ENCODE data around the gene VAV3. TPM values are rescaled to one million over a fixed set of nuclear protein-coding genes. Genes with fewer than 3 reads are reported as not detected.

The VAV3 gene
- total and polyA plus RNA-seq, 3 donors from 2014 or later, result 10.1 to 11.4 (median 11.3) TPM

DNA sequence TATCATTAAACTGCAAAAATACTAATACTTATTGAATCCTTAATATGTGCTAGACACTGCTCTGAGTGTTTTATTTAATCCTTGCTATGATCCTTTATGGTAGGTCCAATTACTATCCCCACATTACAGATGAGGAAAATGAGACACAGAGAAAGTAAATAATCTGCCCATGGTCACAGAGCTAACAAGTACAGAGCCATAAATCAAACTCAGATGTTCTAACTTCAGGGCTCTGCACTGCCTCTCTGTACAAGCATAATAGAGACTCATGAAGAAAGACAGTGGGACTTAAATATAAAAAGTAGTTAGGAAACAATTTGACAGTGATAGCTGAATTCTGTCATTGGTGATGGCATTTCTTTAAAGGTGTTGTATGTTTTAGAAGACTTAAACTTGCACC lies 346.4 kb downstream of the VAV3 start:
- Histone ChIP-seq H3K9me3 (no peaks in the 10 kb centered on the region), H3K27me3 (no peaks in the 10 kb centered on the region), H3K4me1 (no peaks in the 10 kb centered on the region), H3K36me3 (ENCODE audit: low read depth, missing control alignments) (no peaks in the 10 kb centered on the region), H3K27ac (no peak overlapping the region), H3K4me3 (no peak overlapping the region)
- intact Hi-C loops (cut with DNase I; ENCODE audit: low total_unique reads), result no loop called here
- TF ChIP-seq, protein P1, sequence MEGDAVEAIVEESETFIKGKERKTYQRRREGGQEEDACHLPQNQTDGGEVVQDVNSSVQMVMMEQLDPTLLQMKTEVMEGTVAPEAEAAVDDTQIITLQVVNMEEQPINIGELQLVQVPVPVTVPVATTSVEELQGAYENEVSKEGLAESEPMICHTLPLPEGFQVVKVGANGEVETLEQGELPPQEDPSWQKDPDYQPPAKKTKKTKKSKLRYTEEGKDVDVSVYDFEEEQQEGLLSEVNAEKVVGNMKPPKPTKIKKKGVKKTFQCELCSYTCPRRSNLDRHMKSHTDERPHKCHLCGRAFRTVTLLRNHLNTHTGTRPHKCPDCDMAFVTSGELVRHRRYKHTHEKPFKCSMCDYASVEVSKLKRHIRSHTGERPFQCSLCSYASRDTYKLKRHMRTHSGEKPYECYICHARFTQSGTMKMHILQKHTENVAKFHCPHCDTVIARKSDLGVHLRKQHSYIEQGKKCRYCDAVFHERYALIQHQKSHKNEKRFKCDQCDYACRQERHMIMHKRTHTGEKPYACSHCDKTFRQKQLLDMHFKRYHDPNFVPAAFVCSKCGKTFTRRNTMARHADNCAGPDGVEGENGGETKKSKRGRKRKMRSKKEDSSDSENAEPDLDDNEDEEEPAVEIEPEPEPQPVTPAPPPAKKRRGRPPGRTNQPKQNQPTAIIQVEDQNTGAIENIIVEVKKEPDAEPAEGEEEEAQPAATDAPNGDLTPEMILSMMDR (IDR thresholded peaks at IDR 0.05), result no peak
- no peak for TF ChIP-seq POLR2A (IDR thresholded peaks at IDR 0.05)
- DNase-seq, result no peak

- H3K4me1 ChIP-seq, result no peaks in the 10 kb centered on the region
- H3K9me3 ChIP-seq, result no peaks in the 10 kb centered on the region
- no peaks in the 10 kb centered on the region for H3K36me3 ChIP-seq (ENCODE audit: low read depth, missing control alignments)
- no peak overlapping the region for H3K27ac ChIP-seq
- intact Hi-C loops (cut with DNase I; ENCODE audit: low total_unique reads), result no loop called here
- no peaks in the 10 kb centered on the region for H3K27me3 ChIP-seq
- WGBS, 2 donors, result 83 to 93% methylated on average over 7 to 8 of the region's 8 CpGs
- no peak for DNase-seq
- no peak overlapping the region for H3K4me3 ChIP-seq
- TF ChIP-seq POLR2A (IDR thresholded peaks at IDR 0.05), result no peak
- TF ChIP-seq, protein P1 (IDR thresholded peaks at IDR 0.05), result no peak
Observed at GRCh38 chr1:107617921-107618320, 347.1 kb downstream of the VAV3 start.

GRCh38 chr1:107617456-107617855 lies 347.5 kb downstream of the VAV3 start:
- no peak for DNase-seq
- no peak overlapping the region for H3K27ac ChIP-seq
- no peak overlapping the region for H3K4me3 ChIP-seq
- H3K27me3 ChIP-seq, result no peaks in the 10 kb centered on the region
- TF ChIP-seq POLR2A (IDR thresholded peaks at IDR 0.05), result no peak
- TF ChIP-seq, protein P1 (IDR thresholded peaks at IDR 0.05), result no peak
- intact Hi-C loops (cut with DNase I; ENCODE audit: low total_unique reads), result no loop called here
- H3K4me1 ChIP-seq, result no peaks in the 10 kb centered on the region
- no peaks in the 10 kb centered on the region for H3K9me3 ChIP-seq
- H3K36me3 ChIP-seq (ENCODE audit: low read depth, missing control alignments), result no peaks in the 10 kb centered on the region

DNA sequence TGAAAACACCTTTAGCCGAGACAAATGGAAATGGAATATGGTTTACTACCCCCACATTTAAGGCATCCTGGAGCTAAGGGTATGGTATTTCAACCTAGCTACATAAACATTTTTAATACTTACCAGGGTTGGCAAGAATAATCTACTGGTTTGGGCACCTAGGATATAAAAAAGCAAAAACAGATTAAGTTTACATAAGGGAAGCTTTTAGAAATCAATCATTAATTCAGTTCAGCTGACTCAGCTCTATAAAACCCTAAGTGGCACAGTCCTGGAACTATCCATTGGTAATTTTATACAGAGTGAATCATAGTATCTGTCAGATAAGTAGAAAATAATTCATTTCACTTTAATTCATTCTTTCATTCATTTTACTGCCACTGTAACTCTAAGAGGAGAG lies 355.2 kb downstream of the VAV3 start:
- no peak overlapping the region for H3K27ac ChIP-seq
- DNase-seq, result no peak
- H3K36me3 ChIP-seq (ENCODE audit: low read depth, missing control alignments), result no peaks in the 10 kb centered on the region
- 75 to 83% methylated on average over 1 of the region's 1 CpG for WGBS, 2 donors
- no peaks in the 10 kb centered on the region for H3K27me3 ChIP-seq
- TF ChIP-seq, protein P1 (IDR thresholded peaks at IDR 0.05), result no peak
- TF ChIP-seq POLR2A (IDR thresholded peaks at IDR 0.05), result no peak
- H3K9me3 ChIP-seq, result no peaks in the 10 kb centered on the region
- intact Hi-C loops (cut with DNase I; ENCODE audit: low total_unique reads), result no loop called here
- H3K4me3 ChIP-seq, result no peak overlapping the region
- no peaks in the 10 kb centered on the region for H3K4me1 ChIP-seq

GRCh38 chr1:107604825-107605224 lies 360.2 kb downstream of the VAV3 start:
- TF ChIP-seq, protein P1 (IDR thresholded peaks at IDR 0.05), result no peak
- TF ChIP-seq POLR2A (IDR thresholded peaks at IDR 0.05), result no peak
- intact Hi-C loops (cut with DNase I; ENCODE audit: low total_unique reads), result no loop called here
- H3K27ac ChIP-seq, result no peak overlapping the region
- H3K4me3 ChIP-seq, result no peak overlapping the region
- no peaks in the 10 kb centered on the region for H3K4me1 ChIP-seq
- H3K36me3 ChIP-seq (ENCODE audit: low read depth, missing control alignments), result no peaks in the 10 kb centered on the region
- no peak for DNase-seq
- no peaks in the 10 kb centered on the region for H3K27me3 ChIP-seq
- H3K9me3 ChIP-seq, result no peaks in the 10 kb centered on the region
